HepG2 (cell line): ENCODE results near the gene HAPLN2.

Source experiments
- CTCF ChIP-seq: sonication (generic); formaldehyde crosslinking; IDR thresholded peaks from 2 replicates; pipeline ENCODE4 v1.5.0; 2020; ENCODE audit warnings: mild to moderate bottlenecking, missing genetic modification reagents, moderate library complexity
- GABPA ChIP-seq, 2 experiments: IDR thresholded peaks; 2 replicates each; pipeline ENCODE4 v1.6.1; 2011 to 2016; ENCODE audit warnings: low read depth in 2 of 2, low read length in 1 of 2, missing biosample characterization in 1 of 2, missing genetic modification characterization in 1 of 2
- GPBP1L1 ChIP-seq: sonication (generic); formaldehyde crosslinking; IDR thresholded peaks from 2 replicates; pipeline ENCODE4 v1.5.0; 2020; ENCODE audit warnings: mild to moderate bottlenecking, missing genetic modification reagents
- HDAC6 ChIP-seq: fragments of 200-600 bp; sonication (generic); IDR thresholded peaks from 2 replicates; pipeline ENCODE4 v1.7.0; 2017; ENCODE audit warnings: mild to moderate bottlenecking, antibody characterized with exemption, low read length, low read depth
- NBN ChIP-seq: fragments of 450-650 bp; conservative IDR thresholded peaks from 2 replicates; pipeline ENCODE4 v1.6.1; 2017
- RARA ChIP-seq: IDR thresholded peaks from 2 replicates; pipeline ENCODE4 v1.6.1; 2016; ENCODE audit warnings: missing genetic modification reagents, missing compliant biosample characterization
- SMC3 ChIP-seq: IDR thresholded peaks from 2 replicates; pipeline ENCODE4 v1.6.1; 2011; ENCODE audit warnings: low read length, improper control_type of control experiment
- TMF1 ChIP-seq: sonication (generic); formaldehyde crosslinking; IDR thresholded peaks from 2 replicates; pipeline ENCODE4 v1.8.1; 2022; ENCODE audit warnings: low read depth, missing genetic modification reagents
- ZBTB43 ChIP-seq: sonication (generic); formaldehyde crosslinking; conservative IDR thresholded peaks from 2 replicates; pipeline ENCODE4 v1.4.0; 2020; ENCODE audit warnings: missing genetic modification reagents
- ZFP36L1 ChIP-seq: sonication (generic); formaldehyde crosslinking; IDR thresholded peaks from 2 replicates; pipeline ENCODE4 v1.8.0; 2022; ENCODE audit warnings: mild to moderate bottlenecking, missing genetic modification reagents, moderate library complexity
- TF ChIP-seq, protein P1 (sequence below): sonication (generic); formaldehyde crosslinking; IDR thresholded peaks from 2 replicates; pipeline ENCODE4 v1.4.0; 2020; ENCODE audit warnings: low read depth, missing genetic modification reagents

- no peak for TF ChIP-seq CTCF (CRISPR knock-in tag)
- no peak for TF ChIP-seq HDAC6
- TF ChIP-seq NBN = no peak
- no peak for TF ChIP-seq GPBP1L1 (CRISPR knock-in tag)
- TF ChIP-seq TMF1 = no peak
- no peak for TF ChIP-seq GABPA (IDR thresholded peaks at IDR 0.05; ENCODE audit: low read depth, low read length)
- no peak for TF ChIP-seq GABPA (CRISPR knock-in tag; IDR thresholded peaks at IDR 0.05; ENCODE audit: low read depth)
- TF ChIP-seq SMC3 = no peak
- no peak for TF ChIP-seq ZFP36L1 (CRISPR knock-in tag)
- TF ChIP-seq, protein P1, sequence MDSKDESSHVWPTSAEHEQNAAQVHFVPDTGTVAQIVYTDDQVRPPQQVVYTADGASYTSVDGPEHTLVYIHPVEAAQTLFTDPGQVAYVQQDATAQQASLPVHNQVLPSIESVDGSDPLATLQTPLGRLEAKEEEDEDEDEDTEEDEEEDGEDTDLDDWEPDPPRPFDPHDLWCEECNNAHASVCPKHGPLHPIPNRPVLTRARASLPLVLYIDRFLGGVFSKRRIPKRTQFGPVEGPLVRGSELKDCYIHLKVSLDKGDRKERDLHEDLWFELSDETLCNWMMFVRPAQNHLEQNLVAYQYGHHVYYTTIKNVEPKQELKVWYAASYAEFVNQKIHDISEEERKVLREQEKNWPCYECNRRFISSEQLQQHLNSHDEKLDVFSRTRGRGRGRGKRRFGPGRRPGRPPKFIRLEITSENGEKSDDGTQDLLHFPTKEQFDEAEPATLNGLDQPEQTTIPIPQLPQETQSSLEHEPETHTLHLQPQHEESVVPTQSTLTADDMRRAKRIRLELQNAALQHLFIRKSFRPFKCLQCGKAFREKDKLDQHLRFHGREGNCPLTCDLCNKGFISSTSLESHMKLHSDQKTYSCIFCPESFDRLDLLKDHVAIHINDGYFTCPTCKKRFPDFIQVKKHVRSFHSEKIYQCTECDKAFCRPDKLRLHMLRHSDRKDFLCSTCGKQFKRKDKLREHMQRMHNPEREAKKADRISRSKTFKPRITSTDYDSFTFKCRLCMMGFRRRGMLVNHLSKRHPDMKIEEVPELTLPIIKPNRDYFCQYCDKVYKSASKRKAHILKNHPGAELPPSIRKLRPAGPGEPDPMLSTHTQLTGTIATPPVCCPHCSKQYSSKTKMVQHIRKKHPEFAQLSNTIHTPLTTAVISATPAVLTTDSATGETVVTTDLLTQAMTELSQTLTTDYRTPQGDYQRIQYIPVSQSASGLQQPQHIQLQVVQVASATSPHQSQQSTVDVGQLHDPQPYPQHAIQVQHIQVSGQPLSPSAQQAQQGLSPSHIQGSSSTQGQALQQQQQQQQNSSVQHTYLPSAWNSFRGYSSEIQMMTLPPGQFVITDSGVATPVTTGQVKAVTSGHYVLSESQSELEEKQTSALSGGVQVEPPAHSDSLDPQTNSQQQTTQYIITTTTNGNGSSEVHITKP (CRISPR knock-in tag) = no peak
- TF ChIP-seq RARA (CRISPR knock-in tag) = no peak
- no peak for TF ChIP-seq ZBTB43 (CRISPR knock-in tag)
Measured at GRCh38 chr1:156590326-156591180, 28.7 kb upstream of the HAPLN2 start.
